Esophagus squamous epithelium (tissue), 5 donors: ENCODE measurements around the gene AKAP11. TPM values are rescaled to one million over a fixed set of nuclear protein-coding genes. Genes with fewer than 3 reads are reported as not detected.

Experiments
- DNase-seq: peaks from one replicate; lab custom pipeline; 2025; lab: John Stamatoyannopoulos, UW
- H3K27ac ChIP-seq, 4 donors: fragments of 200-600 bp; sonication (generic); one replicate each; pipeline ENCODE4 v1.5.1; 2016 to 2019; ENCODE audit warnings: mild to moderate bottlenecking in 1 of 4
- H3K27me3 ChIP-seq, 4 donors: fragments of 200-600 bp; sonication (generic); 1 replicate in 3 of 4; 2 replicates in 1 of 4; pipeline versions ENCODE4 v1.5.1 to v1.6.0; 2017 to 2021; ENCODE audit warnings: antibody characterized with exemption in 1 of 4
- H3K36me3 ChIP-seq, 3 donors: fragments of 200-600 bp; sonication (generic); one replicate each; pipeline ENCODE4 v1.5.1; 2016 to 2019
- H3K4me1 ChIP-seq, 3 donors: fragments of 200-600 bp; sonication (generic); one replicate each; pipeline ENCODE4 v1.5.1; 2017 to 2019
- H3K4me3 ChIP-seq, 4 donors: fragments of 200-600 bp; sonication (generic); 1 replicate in 3 of 4; 2 replicates in 1 of 4; pipeline ENCODE4 v1.5.1; 2016 to 2019; ENCODE audit warnings: mild to moderate bottlenecking in 2 of 4, moderate library complexity in 1 of 4
- H3K9me3 ChIP-seq, 3 donors: fragments of 200-600 bp; sonication (generic); one replicate each; pipeline ENCODE4 v1.5.1; 2016 to 2019
- POLR2A ChIP-seq, 4 donors: fragments of 450-650 bp; IDR thresholded peaks; one replicate each; pipeline ENCODE4 v1.6.1; 2017; ENCODE audit warnings: antibody characterized with exemption in 4 of 4, mild to moderate bottlenecking in 4 of 4, moderate library complexity in 3 of 4
- WGBS, 2 donors: methylation state at CpG; one replicate each; pipeline ENCODE4 v1.1.5; 2018; 5-methylcytosine and 5-hydroxymethylcytosine counted together
- intact Hi-C: fragments of 100-400 bp; cut with DNase I; formaldehyde crosslinking; loops from one replicate; pipeline ENCODE4 v1.15.0; 2022
- total RNA-seq, 4 donors: library from RNA; depleted of rRNA; stranded (reverse); fragments of >200 nt; gene quantifications; one replicate each; pipeline ENCODE4 v1.1.0, GENCODE V29; 2016
- TF ChIP-seq, protein P1 (sequence below), 6 experiments: fragments of 450-650 bp in 4 of 6; fragments of 200-600 bp in 2 of 6; sonication (generic) in 2 of 6; IDR thresholded peaks; one replicate each; pipeline ENCODE4 v1.5.1; 2016 to 2019; ENCODE audit warnings: antibody characterized with exemption in 6 of 6, mild to moderate bottlenecking in 4 of 6, moderate library complexity in 4 of 6
- donor health status: DM: yes; HTN: yes; CAD: no.

The AKAP11 gene
- total RNA-seq, 4 donors from 2014 or later: 13.3 to 24.0 (median 17.7) TPM

DNA sequence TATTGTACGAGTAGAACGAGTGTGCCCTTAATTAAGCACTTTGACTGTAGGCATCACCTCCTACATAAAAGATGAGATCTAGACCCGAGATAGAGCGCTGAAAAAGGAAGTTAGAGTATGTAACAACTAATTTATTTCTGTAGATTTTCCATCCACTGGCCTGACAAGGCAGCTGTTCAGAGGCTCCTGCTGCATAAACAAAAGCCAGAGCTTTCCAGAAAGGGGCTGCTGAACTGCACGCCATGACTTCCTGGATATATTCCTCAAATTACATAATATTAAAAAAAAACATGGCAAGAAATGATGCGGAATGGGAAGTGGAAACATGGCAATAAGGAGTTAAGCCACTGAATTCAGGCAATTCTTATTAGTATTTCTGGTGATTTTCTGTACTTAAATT, 89.7 kb downstream of the AKAP11 start:
- H3K9me3 ChIP-seq: no peaks in the 10 kb centered on the region
- intact Hi-C loops: no loop called here

DNA sequence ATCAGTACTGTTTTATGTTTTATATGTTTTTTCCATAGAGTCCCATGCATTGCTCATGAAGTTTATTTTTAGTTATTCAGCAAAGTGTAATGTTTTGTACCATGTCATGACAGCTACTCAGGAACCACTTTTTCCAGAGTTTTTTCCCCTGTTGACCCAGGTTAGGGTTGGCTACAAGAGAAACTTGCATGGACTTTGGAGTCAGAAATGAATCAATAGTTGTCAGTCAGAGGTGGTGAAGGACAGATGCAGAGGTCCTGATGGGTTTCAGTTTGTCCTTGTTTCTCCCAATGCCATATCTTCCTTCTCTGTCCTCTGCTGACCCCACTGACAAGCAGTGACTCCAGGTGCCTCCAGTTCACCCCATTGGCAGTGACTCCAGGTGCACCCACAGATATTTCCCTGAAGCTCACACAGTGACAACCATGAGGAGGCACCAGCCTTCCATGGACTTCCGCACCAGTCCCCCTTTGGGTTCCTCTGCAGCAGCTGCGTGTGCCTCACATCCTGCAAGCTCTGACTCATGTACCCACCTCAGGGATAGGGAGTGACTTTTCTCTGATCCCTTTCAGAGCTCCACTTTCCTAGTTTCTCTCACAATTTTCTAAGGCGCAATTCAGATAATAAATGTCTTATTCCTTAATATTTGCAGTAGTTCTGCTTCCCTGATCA, 92.1 kb downstream of the AKAP11 start:
- DNase-seq: no peak
- intact Hi-C loops: no loop called here
- no peak for TF ChIP-seq POLR2A (IDR thresholded peaks at IDR 0.05)
- TF ChIP-seq, protein P1, sequence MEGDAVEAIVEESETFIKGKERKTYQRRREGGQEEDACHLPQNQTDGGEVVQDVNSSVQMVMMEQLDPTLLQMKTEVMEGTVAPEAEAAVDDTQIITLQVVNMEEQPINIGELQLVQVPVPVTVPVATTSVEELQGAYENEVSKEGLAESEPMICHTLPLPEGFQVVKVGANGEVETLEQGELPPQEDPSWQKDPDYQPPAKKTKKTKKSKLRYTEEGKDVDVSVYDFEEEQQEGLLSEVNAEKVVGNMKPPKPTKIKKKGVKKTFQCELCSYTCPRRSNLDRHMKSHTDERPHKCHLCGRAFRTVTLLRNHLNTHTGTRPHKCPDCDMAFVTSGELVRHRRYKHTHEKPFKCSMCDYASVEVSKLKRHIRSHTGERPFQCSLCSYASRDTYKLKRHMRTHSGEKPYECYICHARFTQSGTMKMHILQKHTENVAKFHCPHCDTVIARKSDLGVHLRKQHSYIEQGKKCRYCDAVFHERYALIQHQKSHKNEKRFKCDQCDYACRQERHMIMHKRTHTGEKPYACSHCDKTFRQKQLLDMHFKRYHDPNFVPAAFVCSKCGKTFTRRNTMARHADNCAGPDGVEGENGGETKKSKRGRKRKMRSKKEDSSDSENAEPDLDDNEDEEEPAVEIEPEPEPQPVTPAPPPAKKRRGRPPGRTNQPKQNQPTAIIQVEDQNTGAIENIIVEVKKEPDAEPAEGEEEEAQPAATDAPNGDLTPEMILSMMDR (IDR thresholded peaks at IDR 0.05): no peak
- Histone ChIP-seq H3K4me3 (no peak overlapping the region), H3K4me1 (no peaks in the 10 kb centered on the region), H3K9me3 (no peaks in the 10 kb centered on the region), H3K27ac (no peak overlapping the region), H3K36me3 (no peaks in the 10 kb centered on the region), H3K27me3 (peaks cover 0 to 6% (median 0%) of the 10 kb centered on the region in 4 donors)
- 63 to 69% methylated on average over 3 of the region's 3 CpGs for WGBS, 2 donors

More for the DNA sequence above, 89.7 kb downstream of the AKAP11 start:
- WGBS, 2 donors: 55 to 59% methylated on average over 6 of the region's 6 CpGs
- Histone ChIP-seq H3K27ac (no peak overlapping the region), H3K4me3 (no peak overlapping the region), H3K4me1 (no peaks in the 10 kb centered on the region), H3K36me3 (no peaks in the 10 kb centered on the region), H3K27me3 (peaks cover 0 to 8% (median 0%) of the 10 kb centered on the region in 4 donors)
- no peak for DNase-seq
- TF ChIP-seq POLR2A (IDR thresholded peaks at IDR 0.05): no peak
- TF ChIP-seq, protein P1 (IDR thresholded peaks at IDR 0.05): no peak

DNA sequence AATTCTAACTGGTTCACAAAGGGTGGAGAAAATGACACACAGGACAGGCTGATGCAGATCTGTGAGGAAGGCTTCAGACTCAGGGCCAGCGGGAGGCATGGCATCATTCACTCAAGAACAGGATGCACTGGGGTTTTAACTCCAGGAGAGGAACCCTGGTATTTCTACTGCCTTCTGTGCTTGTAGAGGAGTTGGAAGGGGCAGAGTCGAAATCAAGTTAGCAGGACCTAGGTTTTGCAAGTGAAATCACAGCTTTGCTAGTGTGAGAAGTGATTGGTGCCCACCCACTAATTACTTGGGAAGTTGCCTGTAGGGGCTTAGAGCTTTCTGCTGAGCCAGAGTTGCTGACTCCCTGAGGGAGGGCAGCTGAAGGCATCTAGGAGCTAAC, 92.7 kb downstream of the AKAP11 start:
- no peaks in the 10 kb centered on the region for H3K36me3 ChIP-seq
- no peak overlapping the region for H3K4me3 ChIP-seq
- H3K27me3 ChIP-seq: peaks cover 0 to 6% (median 0%) of the 10 kb centered on the region in 4 donors
- WGBS, 2 donors: 18 to 32% methylated on average over 2 of the region's 2 CpGs
- H3K9me3 ChIP-seq: no peaks in the 10 kb centered on the region
- TF ChIP-seq, protein P1 (IDR thresholded peaks at IDR 0.05): no peak
- no peak for TF ChIP-seq POLR2A (IDR thresholded peaks at IDR 0.05)
- no peak overlapping the region for H3K27ac ChIP-seq
- H3K4me1 ChIP-seq: no peaks in the 10 kb centered on the region
- intact Hi-C loops: no loop called here
- no peak for DNase-seq

DNA sequence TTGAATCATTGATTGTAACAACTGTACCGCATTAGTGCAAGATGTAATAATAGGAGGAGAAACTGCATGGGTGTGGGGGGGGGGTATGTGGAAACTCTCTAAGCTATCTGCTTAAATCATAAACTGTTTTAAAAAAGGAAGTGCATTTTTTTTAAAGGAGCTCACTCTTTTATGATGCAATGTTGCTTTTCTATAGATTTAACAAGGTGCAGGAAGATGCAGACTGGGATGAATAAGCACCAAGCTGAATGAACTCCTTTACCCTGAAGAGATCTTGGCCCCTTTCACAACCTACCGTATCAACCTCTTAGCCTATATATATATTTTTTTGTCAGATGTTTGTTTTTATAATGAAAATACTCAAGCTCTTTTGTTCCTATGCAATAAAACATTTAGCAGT, 95.9 kb downstream of the AKAP11 start:
- H3K4me3 ChIP-seq: no peak overlapping the region
- H3K27me3 ChIP-seq: peaks cover 0 to 3% (median 0%) of the 10 kb centered on the region in 4 donors
- no peak for DNase-seq
- 41 to 61% methylated on average over 2 of the region's 2 CpGs for WGBS, 2 donors
- no peaks in the 10 kb centered on the region for H3K9me3 ChIP-seq
- TF ChIP-seq, protein P1 (IDR thresholded peaks at IDR 0.05): no peak
- TF ChIP-seq POLR2A (IDR thresholded peaks at IDR 0.05): no peak
- intact Hi-C loops: no loop called here
- no peak overlapping the region for H3K27ac ChIP-seq
- H3K4me1 ChIP-seq: no peaks in the 10 kb centered on the region
- H3K36me3 ChIP-seq: no peaks in the 10 kb centered on the region

DNA sequence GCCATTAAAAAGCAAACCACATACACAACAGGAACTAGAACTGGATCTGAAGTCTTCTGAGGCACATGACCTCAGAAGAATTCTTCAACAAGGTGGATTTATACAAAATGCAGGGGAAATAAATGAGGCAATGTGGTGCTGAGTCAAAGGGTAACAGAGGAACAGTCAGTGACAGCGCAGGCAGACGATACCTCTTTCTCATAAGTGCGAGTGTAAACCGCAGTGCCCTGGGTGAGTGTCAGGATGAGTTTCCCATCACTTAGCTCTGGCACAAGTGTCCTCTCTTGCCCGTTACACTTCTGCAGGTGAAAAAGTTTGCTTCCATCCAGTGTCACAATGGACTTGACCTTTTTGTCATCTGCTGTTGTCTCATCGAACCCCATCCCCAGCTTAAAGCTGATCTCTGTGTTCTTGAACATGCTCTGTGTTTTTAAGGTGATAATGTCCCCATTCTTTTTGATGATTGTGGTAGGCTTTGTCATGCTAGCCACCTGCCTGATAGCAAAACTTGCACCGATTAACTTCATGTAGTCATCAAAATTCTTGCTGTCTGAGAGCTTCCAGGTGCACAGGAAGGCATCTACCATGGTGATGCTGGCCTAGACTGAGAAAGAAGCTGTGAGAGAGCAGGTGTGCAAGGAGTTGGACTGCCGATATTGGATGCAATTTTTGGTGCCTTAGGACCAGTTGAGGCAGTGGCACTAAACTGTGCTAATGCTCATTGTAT, 97.3 kb downstream of the AKAP11 start:
- Histone ChIP-seq H3K27me3 (peaks cover 0 to 3% (median 0%) of the 10 kb centered on the region in 4 donors), H3K27ac (no peak overlapping the region), H3K4me1 (no peaks in the 10 kb centered on the region), H3K4me3 (no peak overlapping the region), H3K9me3 (no peaks in the 10 kb centered on the region), H3K36me3 (no peaks in the 10 kb centered on the region)
- intact Hi-C loops: no loop called here
- no peak for DNase-seq
- TF ChIP-seq, protein P1 (IDR thresholded peaks at IDR 0.05): no peak
- no peak for TF ChIP-seq POLR2A (IDR thresholded peaks at IDR 0.05)
- 80 to 82% methylated on average over 8 of the region's 8 CpGs for WGBS, 2 donors
